NCI-H2227 (cell line): ENCODE results near the gene FBXO31.
"Not testable (repeated sequence)": the region's sequence is repeated elsewhere in the genome, so short reads cannot be mapped to it uniquely, and the experiment has no call there.

Experiments
- DNase-seq: peaks from one replicate; lab custom pipeline; 2025; ENCODE audit not compliant: unreplicated experiment; lab: John Stamatoyannopoulos, UW

FBXO31 gene

GRCh38 chr16:87365021-87365713 lies 18.4 kb downstream of the FBXO31 start:
- no peak for DNase-seq

GRCh38 chr16:87363771-87364455 lies 19.7 kb downstream of the FBXO31 start:
- no peak for DNase-seq

DNA sequence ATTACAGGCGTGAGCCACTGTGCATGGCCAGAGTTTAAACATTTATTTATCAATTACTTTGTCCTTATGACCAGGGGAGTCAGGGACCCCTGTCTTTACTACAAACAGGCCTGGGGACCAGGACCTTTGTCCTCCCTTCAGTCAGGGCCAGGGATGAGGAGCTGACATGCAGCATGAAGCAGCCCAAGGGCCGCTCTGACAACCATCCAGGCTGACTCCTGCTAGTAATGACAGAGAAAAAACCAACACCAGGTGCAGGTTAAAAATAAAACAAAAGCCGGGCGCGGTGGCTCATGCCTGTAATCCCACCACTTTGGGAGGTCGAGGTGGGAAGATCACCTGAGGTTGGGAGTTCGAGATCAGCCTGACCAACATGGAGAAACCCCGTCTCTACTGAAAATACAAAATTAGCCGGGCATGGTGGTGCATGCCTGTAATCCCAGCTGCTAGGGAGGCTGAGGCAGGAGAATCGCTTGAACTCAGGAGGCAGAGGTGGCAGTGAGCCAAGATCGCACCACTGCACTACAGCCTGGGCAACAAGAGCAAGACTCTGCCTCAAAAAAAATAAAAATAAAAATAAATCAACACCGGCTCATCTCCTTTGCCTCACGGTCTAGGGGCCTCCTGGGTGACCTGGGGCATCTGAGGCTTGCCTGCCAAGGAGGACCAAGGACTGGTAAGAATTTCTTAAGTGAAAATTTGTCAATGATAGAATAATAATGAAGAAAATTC lies 20.6 kb downstream of the FBXO31 start:
- not testable (repeated sequence) for DNase-seq

- no peak for DNase-seq
These were observed 21.5 kb downstream of the FBXO31 start for GRCh38 chr16:87361916-87362619.

- DNase-seq, result no peak
These were observed 22.5 kb downstream of the FBXO31 start for GRCh38 chr16:87360862-87361610.

GRCh38 chr16:87359121-87359520 lies 24.5 kb downstream of the FBXO31 start:
- no peak for DNase-seq

GRCh38 chr16:87358696-87359095 lies 24.9 kb downstream of the FBXO31 start:
- no peak for DNase-seq

DNA sequence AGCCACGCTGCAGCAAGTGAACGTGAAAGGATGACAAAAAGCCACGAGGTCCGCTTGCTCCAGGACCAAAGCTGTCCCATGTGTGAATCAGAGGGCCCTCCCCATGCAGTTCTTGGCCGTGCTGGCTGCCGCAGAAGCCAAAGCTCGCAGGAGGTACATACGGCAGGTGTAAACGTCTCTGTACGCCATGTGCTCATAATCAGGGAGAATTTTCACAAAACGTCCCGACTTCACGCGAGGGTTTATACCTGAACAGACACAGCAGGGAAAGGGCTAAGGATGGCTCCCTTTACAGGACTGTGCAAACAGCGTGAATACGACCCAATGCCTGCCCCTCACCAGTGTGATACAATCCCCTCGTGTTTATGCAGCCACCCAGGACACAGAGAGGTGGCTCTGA lies 25.3 kb downstream of the FBXO31 start:
- no peak for DNase-seq

DNA sequence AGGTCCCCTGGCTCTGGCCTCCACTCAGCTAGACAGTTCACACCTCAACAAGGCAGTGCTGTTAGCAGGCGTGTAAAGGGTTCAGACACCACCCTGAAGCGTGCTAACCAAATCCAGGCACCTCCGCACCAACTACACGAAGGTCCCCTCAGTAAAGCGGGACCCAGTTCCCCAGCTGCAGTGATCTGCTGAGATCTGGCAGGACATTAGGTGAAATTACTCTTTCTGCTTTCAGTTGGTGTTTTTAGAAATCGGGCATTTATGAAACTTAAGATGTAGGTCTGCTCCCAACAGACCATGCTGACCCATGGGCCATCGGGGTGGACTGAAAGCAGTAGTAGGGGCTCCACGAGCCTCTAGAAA lies 27.1 kb downstream of the FBXO31 start:
- DNase-seq, result no peak

DNA sequence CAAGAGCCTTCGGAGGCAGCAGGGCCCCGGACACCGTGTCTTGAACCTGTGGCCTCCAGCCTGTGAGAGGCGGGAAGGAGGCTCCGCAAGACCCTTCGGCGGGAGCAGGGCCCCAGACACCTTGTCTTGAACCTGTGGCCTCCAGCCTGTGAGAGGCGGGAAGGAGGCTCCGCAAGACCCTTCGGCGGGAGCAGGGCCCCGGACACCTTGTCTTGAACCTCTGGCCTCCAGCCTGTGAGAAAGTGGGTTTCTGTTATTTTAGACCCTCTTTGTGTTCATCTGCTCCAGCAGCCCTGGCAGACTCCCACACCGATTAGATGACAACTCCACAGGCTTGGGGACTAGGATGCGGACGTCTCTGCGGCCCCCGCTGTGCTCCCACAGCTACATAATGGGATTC lies 30.0 kb downstream of the FBXO31 start:
- no peak for DNase-seq

DNA sequence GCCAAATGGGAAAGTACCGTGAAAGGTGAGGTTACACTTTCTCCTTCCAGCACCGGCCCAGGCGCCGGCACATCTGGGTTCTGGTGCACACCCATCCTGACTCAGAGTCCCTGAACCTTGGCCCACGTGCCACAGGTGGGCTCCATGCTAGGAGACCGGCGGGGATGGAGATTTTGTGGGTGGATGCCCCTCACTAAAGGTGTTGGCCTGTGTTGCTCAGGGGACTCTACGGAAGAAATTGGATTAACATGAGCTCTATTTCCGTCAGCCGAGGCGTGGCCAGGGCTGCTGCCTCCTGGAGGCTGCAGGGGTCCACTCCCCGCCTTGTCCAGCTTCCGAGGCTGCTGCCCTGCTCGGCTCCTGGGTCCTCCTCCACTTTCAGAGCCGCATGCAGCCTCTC lies 30.8 kb downstream of the FBXO31 start:
- no peak for DNase-seq

- DNase-seq, result no peak
These were observed 32.3 kb downstream of the FBXO31 start for GRCh38 chr16:87351320-87351698.

DNA sequence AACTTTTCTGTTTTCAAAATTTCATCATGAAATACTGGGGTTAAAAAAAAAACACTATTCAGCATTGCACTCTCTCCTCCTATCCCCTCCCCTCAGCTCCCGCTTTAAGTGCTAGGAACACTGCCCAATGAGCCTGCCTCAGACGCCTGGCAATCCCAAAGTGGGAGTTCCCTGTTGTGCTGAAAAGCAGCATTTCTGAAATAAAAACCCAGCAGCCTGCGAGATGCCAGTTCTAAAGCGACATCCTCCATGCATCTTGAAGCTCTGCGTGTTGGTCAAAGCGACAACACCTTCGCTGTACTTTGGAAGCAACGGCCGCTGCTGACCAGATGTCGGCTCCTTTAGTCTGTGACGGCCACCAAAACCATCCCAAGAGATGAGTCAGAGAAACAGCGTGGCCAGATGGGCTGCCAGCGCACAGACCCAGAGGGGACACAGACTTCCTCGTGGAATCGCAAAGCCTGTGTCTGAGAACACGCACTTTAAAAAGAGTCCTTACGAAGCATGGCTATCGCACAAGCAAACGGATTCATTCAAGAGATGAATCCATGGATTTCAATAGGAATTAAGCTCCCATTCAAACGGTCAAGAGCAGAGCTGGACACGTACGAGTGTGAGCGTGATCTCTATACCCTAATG lies 32.8 kb downstream of the FBXO31 start:
- no peak for DNase-seq

- DNase-seq, result no peak
These were observed 33.5 kb downstream of the FBXO31 start for GRCh38 chr16:87350031-87350430.

DNA sequence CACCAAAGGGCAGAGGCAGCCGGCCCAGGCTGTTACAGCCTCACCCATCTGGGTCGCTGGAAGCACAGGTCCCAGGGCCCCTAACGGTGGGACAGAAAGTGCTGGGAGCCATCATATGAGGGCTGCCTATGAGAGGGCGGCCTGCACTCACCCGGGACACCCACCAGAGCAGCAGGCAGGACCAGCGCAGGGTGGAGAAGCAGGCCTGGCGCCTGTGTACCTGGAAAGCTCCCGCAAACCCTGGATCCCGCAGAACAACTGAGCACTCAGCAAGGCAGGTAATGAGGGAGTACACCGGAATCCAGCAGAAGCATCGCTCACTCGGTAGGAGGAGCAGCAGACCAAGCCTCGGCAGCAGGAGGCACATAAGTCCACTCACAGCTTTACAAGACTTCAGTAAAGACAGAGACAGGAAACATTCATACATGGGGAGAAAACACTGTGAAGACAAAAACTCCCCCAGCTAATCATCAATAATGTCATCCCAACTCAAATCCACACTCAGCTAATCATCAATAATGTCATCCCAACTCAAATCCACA lies 34.9 kb downstream of the FBXO31 start:
- no peak for DNase-seq

DNA sequence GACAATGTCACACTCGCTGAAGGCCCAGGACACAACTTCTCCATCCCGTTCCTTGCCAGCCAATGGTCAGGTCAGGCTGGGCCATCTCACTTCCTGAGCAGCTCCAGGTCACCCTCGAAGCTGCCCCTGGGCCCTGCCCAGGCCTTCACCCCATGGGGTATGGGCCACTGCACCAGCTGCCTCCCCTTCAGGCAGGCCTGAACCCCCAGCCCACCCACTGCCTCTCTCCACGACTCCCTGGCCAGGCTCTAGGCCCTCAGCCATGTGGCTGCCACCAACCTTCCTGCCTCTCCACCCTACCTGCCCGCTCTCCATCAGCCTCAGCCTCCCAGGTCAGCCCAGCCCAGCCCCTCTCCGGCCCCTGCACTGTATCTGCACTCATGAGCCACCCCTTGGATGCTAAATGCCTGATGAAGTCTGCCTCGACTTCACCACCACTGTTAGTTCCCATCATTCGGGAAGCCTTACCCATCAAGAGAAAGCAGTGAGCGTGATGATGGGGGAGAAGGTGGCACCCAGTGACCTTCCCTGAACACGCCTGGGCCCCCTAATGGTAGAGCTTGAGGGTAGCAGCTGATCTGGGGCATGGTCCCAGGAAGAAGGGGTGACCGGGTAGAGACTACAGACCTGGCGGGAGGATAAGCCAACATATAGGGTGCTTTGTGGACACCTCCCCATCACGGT lies 35.5 kb downstream of the FBXO31 start:
- DNase-seq, result no peak

DNA sequence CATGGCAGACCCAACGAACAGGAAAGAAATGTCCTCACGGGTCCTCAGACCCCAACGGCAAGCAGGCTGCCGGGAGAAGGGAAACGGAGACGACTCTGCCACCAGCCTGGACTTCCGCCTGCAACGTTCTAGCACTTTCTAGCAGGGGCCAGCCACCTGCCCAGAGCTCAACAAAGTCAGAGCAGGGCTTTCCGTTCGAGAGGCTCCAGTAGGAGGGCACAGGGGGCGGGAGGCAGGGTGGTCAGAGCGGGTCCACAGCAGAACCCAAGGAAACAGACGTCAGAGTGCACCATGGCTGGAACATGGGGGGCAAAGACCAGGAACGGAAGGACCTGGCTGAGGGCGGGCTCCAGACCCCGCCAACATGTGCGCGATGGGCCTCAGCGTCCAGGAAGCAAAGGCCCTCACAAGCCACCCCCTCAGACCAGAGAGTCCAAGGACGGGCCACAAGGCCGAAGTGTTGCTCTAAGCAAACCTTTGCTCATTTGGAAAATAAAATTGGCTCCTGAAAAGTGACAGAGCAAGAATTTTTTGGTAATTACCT lies 37.0 kb downstream of the FBXO31 start:
- DNase-seq, result no peak

DNA sequence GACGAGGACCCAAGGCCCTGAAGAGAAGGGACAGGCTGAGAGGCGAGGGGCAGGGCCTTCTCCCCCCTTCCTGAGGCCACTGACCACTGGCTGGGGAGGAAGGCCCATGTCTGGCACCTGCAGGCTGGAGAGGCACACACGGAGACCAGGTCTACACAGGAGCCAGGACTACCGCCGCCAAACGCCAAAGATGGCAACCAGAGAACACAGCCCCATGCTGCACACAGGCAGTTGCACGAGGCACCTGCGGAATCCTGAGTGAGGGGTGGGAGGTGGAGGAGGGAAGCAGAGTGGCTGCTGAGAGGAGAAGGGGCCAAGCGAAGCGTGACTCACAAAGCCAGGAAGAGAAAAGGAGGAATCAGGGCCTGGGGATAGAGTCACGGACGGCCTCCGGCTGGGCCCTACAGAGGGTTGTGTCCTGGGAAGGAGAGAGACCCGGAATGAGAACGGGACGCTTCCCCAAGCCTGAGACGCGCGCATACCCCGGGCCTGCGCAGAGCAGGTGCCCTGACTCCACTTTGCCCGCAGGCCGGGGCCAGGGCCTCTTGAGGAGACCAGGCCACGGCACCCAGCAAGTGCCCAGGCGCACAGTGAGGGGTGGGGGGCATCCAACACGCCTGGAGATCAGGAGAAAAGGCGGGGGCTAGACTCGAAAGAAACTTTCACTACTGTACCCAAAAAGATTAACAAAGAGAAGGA lies 37.7 kb downstream of the FBXO31 start:
- DNase-seq, result no peak
